Ovary (tissue), 3 donors: ENCODE results near the gene STK17B.

Experiments used
- CTCF ChIP-seq, 3 donors: fragments of 450-650 bp in 2 of 3; fragments of 200-600 bp in 1 of 3; IDR thresholded peaks; one replicate each; pipeline versions ENCODE4 v1.5.1 to v1.8.0; 2016 to 2022; ENCODE audit warnings: antibody characterized with exemption in 3 of 3, mild to moderate bottlenecking in 1 of 3
- POLR2A ChIP-seq: fragments of 450-650 bp; IDR thresholded peaks from one replicate; pipeline ENCODE4 v1.6.1; 2017; ENCODE audit warnings: antibody characterized with exemption, mild to moderate bottlenecking, moderate library complexity
- donor health status: DM: no; HTN: no; CAD: no.

DNA sequence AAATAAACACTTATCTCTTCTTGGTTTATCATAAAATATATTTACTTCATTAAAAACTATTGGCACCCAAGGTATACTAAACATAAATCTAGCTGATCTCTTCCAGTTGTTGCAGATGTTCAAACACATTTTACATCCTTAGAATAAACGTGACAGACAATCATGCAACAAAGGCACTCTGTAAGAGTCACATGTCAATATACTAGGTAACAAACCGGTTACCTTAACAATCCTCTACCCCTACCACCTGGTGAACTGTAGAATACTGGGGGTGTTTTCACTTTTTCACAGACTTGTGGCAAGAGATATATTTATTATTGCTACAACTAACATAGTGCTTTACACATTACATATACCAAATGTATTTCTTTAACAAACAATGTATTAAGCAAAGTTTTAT is 15.8 kb downstream of the STK17B start:
- TF ChIP-seq POLR2A (no peak), CTCF (IDR thresholded peaks at IDR 0.05) (no peak)
